LNCAP (cell line): ENCODE results near the gene LRP1B.

Experiments
- TF ChIP-seq, protein P1 (sequence below): fragments of 450-650 bp; IDR thresholded peaks from 2 replicates; pipeline ENCODE4 v1.5.1; 2017; ENCODE audit warnings: mild to moderate bottlenecking

The LRP1B gene

DNA sequence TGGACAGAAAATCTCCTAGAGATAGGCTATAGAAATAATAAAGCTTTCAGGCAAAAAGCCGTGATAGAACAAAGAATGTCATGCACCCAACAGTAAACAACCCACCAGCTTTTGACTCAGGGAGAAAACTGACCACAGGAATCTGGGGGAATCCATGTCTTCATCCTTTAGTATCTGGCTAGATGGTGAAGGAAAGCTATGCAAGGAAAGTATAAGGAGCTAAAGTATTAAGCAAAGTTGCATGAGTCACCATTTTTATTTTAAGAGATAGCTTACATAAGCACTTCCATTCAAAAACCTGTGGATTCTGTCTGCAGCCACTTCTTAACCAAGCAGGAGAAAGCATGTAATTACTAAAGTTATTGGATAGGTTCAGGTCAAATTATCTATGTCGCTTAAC lies 363.8 kb downstream of the LRP1B start:
- TF ChIP-seq, protein P1, sequence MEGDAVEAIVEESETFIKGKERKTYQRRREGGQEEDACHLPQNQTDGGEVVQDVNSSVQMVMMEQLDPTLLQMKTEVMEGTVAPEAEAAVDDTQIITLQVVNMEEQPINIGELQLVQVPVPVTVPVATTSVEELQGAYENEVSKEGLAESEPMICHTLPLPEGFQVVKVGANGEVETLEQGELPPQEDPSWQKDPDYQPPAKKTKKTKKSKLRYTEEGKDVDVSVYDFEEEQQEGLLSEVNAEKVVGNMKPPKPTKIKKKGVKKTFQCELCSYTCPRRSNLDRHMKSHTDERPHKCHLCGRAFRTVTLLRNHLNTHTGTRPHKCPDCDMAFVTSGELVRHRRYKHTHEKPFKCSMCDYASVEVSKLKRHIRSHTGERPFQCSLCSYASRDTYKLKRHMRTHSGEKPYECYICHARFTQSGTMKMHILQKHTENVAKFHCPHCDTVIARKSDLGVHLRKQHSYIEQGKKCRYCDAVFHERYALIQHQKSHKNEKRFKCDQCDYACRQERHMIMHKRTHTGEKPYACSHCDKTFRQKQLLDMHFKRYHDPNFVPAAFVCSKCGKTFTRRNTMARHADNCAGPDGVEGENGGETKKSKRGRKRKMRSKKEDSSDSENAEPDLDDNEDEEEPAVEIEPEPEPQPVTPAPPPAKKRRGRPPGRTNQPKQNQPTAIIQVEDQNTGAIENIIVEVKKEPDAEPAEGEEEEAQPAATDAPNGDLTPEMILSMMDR, result no peak

DNA sequence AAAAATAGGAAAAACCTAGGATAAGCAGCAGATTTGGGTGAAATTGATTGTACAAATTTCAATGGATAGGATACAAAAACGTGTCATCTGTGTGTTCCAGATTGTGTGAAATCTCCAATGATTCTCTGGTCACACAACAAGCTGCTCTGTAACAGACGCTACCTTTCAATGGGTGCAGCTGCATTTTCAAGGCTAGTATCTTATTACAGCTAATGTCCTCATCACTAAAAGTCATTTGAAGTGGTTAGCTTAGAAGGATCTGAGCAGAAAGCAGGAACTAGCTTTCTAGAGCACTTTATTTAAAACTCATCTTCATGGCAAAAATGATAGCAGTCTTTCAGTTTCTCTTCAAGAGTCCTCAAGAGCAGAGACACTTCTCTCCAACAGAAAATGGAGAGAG lies 364.6 kb downstream of the LRP1B start:
- TF ChIP-seq, protein P1, result no peak

GRCh38 chr2:141748616-141749015 lies 382.2 kb downstream of the LRP1B start:
- TF ChIP-seq, protein P1, result no peak

DNA sequence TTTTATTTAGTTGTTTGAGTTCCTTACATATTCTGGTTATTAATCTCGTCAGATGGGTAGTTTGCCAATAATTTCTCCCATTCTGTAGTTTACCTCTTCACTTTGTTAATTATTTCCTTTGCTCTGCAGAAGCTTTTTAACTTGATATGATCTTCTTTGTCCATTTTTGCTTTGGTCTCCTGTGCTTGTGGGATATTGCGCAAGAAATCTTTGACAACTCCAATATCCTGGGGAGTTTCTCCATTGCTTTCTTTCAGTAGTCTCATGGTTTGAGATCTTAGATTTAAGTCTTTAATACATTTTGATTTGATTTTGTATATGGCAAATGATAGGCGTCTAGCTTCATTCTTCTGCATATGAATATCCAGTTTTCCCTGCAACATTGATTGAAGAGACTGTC lies 389.2 kb downstream of the LRP1B start:
- TF ChIP-seq, protein P1, result no peak

DNA sequence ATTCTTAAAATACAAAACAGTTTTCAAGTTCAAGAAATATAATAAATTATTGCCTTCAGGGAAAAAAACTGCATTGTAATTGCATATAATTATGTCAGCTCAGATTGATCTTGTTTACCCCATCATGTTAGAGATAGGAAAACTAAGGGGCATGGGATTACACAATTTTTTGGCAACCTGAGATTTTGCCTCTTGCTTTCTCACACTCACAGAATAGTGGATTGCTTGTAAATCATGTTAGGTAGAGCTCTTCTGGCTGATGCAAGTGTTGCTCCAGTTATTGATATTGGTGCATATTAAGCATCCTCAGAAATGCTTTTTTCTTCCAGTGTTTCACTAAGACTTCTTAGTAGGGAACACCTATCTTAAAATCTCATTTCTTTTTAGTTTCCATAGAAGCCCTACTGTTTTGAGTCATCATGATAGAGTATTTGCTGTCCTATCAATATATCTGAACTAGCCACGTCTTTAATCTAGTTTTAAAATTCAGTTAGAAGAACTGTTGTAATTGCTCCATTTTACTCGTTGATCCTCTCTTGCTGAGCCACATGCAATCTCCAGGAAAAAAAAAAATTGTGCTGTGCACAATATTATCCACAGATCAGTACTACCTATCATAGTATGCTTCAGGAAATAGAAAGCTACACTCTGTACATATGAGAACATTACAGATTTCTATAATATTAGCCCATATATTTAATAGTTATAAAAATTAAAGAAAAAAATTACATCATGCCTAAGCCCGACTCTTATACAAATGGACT lies 393.1 kb downstream of the LRP1B start:
- TF ChIP-seq, protein P1, result no peak

- TF ChIP-seq, protein P1, result no peak
Observed at GRCh38 chr2:141736466-141736865, 394.4 kb downstream of the LRP1B start.

DNA sequence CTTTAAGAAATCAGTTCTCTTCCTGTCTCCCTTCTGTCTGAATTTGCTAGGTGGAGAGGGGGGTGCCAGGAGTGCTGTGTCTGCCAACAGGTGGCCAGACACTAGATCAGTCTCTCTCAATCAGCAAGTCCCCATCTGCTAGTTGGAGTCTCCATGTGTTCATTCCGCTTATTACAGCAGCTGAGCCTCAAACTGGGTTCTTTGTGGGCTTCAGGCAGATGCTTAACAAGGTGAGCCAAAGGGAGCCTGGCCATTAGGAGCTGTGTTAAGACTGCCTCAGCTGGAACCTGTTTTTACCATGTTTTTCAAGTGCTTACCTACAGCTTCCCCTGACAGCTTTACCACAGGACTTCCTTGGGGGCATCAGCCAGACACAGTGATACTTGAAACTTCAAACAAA lies 401.9 kb downstream of the LRP1B start:
- TF ChIP-seq, protein P1, result no peak

DNA sequence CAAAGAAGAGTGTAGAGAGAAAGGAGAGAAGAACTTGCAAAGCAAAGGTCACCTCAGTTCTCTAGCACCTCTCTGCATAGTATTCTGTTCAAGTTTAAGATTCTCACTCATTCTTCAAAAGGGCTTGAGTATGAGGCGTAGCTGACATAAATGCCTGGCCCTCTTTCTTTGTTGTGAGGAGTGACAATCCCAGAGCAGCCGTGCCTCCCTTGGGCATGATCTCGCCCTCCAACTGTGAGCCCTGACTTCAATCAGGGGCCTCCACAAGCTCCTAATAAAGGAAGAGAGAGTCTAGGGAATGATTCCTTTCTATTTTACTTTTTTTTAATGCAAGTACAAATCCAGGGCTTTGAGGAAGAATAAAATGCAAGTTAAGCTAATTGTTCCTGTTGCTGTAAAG lies 402.7 kb downstream of the LRP1B start:
- TF ChIP-seq, protein P1, result no peak
